ENCODE measurements around the gene CACHD1. TPM values are rescaled to one million over a fixed set of nuclear protein-coding genes. Genes with fewer than 3 reads are reported as not detected.

Gene CACHD1
- total RNA-seq, 1 donor: 7.3 TPM

- no peak for DNase-seq (ENCODE audit: low read depth)
- no peak overlapping the region for H3K4me3 ChIP-seq (ENCODE audit: low read depth, low read length)
- TF ChIP-seq CTCF (IDR thresholded peaks at IDR 0.05; ENCODE audit: insufficient read depth, low read length): no peak
Measured at GRCh38 chr1:64525116-64525686, 55.3 kb downstream of the CACHD1 start.

- TF ChIP-seq CTCF (IDR thresholded peaks at IDR 0.05; ENCODE audit: insufficient read depth, low read length): no peak
- DNase-seq (ENCODE audit: low read depth): no peak
- H3K4me3 ChIP-seq (ENCODE audit: low read depth, low read length): no peak overlapping the region
Measured at GRCh38 chr1:64526312-64526711, 56.4 kb downstream of the CACHD1 start.

GRCh38 chr1:64527165-64527564 is 57.2 kb downstream of the CACHD1 start:
- TF ChIP-seq CTCF (IDR thresholded peaks at IDR 0.05; ENCODE audit: insufficient read depth, low read length): no peak
- no peak overlapping the region for H3K4me3 ChIP-seq (ENCODE audit: low read depth, low read length)
- DNase-seq (ENCODE audit: low read depth): no peak

- no peak for TF ChIP-seq CTCF (IDR thresholded peaks at IDR 0.05; ENCODE audit: insufficient read depth, low read length)
- H3K4me3 ChIP-seq (ENCODE audit: low read depth, low read length): no peak overlapping the region
- no peak for DNase-seq (ENCODE audit: low read depth)
Measured at GRCh38 chr1:64527786-64528185, 57.9 kb downstream of the CACHD1 start.

GRCh38 chr1:64530969-64531692 is 61.2 kb downstream of the CACHD1 start:
- H3K4me3 ChIP-seq (ENCODE audit: low read depth, low read length): no peak overlapping the region

GRCh38 chr1:64532646-64533045 is 62.7 kb downstream of the CACHD1 start:
- no peak for DNase-seq (ENCODE audit: low read depth)
- no peak for TF ChIP-seq CTCF (IDR thresholded peaks at IDR 0.05; ENCODE audit: insufficient read depth, low read length)
- H3K4me3 ChIP-seq (ENCODE audit: low read depth, low read length): no peak overlapping the region

More at GRCh38 chr1:64530969-64531692, 61.2 kb downstream of the CACHD1 start:
- DNase-seq (ENCODE audit: low read depth): no peak
- no peak for TF ChIP-seq CTCF (IDR thresholded peaks at IDR 0.05; ENCODE audit: insufficient read depth, low read length)

Measured in fibroblast of the aortic adventitia (primary cell).